ENCODE measurements around the gene NCAPH2.

Gene NCAPH2

GRCh38 chr22:50526108-50526833 is 18.2 kb downstream of the NCAPH2 start:
- Histone ChIP-seq H3K4me1 (ENCODE audit: control insufficient read depth, insufficient read depth, low read length) (no peaks in the 10 kb centered on the region; the same call in 1 of the 2 replicates), H3K4me3 (ENCODE audit: low read depth, low read length) (peak overlapping the region; percentile 79), H3K9me3 (ENCODE audit: control insufficient read depth, insufficient read depth, low read depth, low read length) (no peaks in the 10 kb centered on the region), H3K36me3 (ENCODE audit: control insufficient read depth in 2 of 2, insufficient read depth in 1 of 2, low read length in 2 of 2) (peaks cover 0 to 34% of the 10 kb centered on the region in 2 experiments; a peak in 1 of 3 replicates), H3K27ac (ENCODE audit: extremely low read depth, low read depth, low read length) (peak overlapping the region; percentile 90)
- POLR2A ChIA-PET = interaction anchor here (0.7 to 5.3 kb wide), 35 partner anchors 9 to 759 kb away, joined by 3 to 189 read pairs (median 5); partner anchors contain the start of genes ARSA, CHKB, CPT1B and HDAC10
- CTCF ChIA-PET = interaction anchor here (0.6 to 2.7 kb wide), 43 partner anchors 8 to 592 kb away, joined by 3 to 37 read pairs (median 5); partner anchors contain the start of genes KLHDC7B, LMF2, NCAPH2 and SYCE3
- no peak for TF ChIP-seq ZNF394 (tag by site-specific recombination; IDR thresholded peaks at IDR 0.05; ENCODE audit: borderline replicate concordance)
- TF ChIP-seq ZNF302 (tag by site-specific recombination; IDR thresholded peaks at IDR 0.05; ENCODE audit: low read depth) = no peak
- no peak for TF ChIP-seq TRIM28 (IDR thresholded peaks at IDR 0.05; ENCODE audit: borderline replicate concordance, low read length)
- no peak for TF ChIP-seq ZNF792 (tag by site-specific recombination; IDR thresholded peaks at IDR 0.05)
- TF ChIP-seq, protein P1, sequence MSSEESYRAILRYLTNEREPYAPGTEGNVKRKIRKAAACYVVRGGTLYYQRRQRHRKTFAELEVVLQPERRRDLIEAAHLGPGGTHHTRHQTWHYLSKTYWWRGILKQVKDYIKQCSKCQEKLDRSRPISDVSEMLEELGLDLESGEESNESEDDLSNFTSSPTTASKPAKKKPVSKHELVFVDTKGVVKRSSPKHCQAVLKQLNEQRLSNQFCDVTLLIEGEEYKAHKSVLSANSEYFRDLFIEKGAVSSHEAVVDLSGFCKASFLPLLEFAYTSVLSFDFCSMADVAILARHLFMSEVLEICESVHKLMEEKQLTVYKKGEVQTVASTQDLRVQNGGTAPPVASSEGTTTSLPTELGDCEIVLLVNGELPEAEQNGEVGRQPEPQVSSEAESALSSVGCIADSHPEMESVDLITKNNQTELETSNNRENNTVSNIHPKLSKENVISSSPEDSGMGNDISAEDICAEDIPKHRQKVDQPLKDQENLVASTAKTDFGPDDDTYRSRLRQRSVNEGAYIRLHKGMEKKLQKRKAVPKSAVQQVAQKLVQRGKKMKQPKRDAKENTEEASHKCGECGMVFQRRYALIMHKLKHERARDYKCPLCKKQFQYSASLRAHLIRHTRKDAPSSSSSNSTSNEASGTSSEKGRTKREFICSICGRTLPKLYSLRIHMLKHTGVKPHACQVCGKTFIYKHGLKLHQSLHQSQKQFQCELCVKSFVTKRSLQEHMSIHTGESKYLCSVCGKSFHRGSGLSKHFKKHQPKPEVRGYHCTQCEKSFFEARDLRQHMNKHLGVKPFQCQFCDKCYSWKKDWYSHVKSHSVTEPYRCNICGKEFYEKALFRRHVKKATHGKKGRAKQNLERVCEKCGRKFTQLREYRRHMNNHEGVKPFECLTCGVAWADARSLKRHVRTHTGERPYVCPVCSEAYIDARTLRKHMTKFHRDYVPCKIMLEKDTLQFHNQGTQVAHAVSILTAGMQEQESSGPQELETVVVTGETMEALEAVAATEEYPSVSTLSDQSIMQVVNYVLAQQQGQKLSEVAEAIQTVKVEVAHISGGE (tag by site-specific recombination; conservative IDR thresholded peaks at IDR 0.05; ENCODE audit: low read depth) = peak; percentile 68; the same call in 1 of the 2 replicates
- TF ChIP-seq ZNF600 (tag by site-specific recombination; IDR thresholded peaks at IDR 0.05) = no peak
- no peak for TF ChIP-seq RBAK (tag by site-specific recombination; IDR thresholded peaks at IDR 0.05)
- no peak for TF ChIP-seq TCF7L2 (IDR thresholded peaks at IDR 0.05; ENCODE audit: borderline replicate concordance, low read depth, low read length)
- peak; percentile 17; the same call in 1 of the 2 replicates for TF ChIP-seq KLF7 (tag by site-specific recombination; IDR thresholded peaks at IDR 0.05; ENCODE audit: borderline replicate concordance)
- TF ChIP-seq SALL2 (tag by site-specific recombination; IDR thresholded peaks at IDR 0.05; ENCODE audit: borderline replicate concordance) = no peak
- TF ChIP-seq, protein P2, sequence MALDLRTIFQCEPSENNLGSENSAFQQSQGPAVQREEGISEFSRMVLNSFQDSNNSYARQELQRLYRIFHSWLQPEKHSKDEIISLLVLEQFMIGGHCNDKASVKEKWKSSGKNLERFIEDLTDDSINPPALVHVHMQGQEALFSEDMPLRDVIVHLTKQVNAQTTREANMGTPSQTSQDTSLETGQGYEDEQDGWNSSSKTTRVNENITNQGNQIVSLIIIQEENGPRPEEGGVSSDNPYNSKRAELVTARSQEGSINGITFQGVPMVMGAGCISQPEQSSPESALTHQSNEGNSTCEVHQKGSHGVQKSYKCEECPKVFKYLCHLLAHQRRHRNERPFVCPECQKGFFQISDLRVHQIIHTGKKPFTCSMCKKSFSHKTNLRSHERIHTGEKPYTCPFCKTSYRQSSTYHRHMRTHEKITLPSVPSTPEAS (tag by site-specific recombination; IDR thresholded peaks at IDR 0.05) = no peak
- TF ChIP-seq ZNF2 (tag by site-specific recombination; IDR thresholded peaks at IDR 0.05) = no peak
- no peak for TF ChIP-seq ZNF423 (tag by site-specific recombination; IDR thresholded peaks at IDR 0.05)
- TF ChIP-seq ZNF544 (tag by site-specific recombination; IDR thresholded peaks at IDR 0.05) = no peak
- TF ChIP-seq ZNF76 (tag by site-specific recombination; IDR thresholded peaks at IDR 0.05; ENCODE audit: borderline replicate concordance, low read depth) = peak; percentile 9; the same call in 1 of the 2 replicates
- no peak; the same call in 1 of the 2 replicates for TF ChIP-seq ZNF335 (tag by site-specific recombination; conservative IDR thresholded peaks at IDR 0.05)
- no peak for TF ChIP-seq ZNF664 (tag by site-specific recombination; IDR thresholded peaks at IDR 0.05)
- no peak for TF ChIP-seq ZNF623 (tag by site-specific recombination; IDR thresholded peaks at IDR 0.05)
- no peak for TF ChIP-seq ZNF747 (tag by site-specific recombination; IDR thresholded peaks at IDR 0.05)
- TF ChIP-seq ZNF501 (tag by site-specific recombination; IDR thresholded peaks at IDR 0.05) = no peak
- no peak for TF ChIP-seq PRDM10 (tag by site-specific recombination; IDR thresholded peaks at IDR 0.05)
- no peak for TF ChIP-seq ZNF354C (tag by site-specific recombination; IDR thresholded peaks at IDR 0.05; ENCODE audit: borderline replicate concordance, low read depth)
- TF ChIP-seq, protein P3, sequence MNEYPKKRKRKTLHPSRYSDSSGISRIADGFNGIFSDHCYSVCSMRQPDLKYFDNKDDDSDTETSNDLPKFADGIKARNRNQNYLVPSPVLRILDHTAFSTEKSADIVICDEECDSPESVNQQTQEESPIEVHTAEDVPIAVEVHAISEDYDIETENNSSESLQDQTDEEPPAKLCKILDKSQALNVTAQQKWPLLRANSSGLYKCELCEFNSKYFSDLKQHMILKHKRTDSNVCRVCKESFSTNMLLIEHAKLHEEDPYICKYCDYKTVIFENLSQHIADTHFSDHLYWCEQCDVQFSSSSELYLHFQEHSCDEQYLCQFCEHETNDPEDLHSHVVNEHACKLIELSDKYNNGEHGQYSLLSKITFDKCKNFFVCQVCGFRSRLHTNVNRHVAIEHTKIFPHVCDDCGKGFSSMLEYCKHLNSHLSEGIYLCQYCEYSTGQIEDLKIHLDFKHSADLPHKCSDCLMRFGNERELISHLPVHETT (tag by site-specific recombination; IDR thresholded peaks at IDR 0.05) = no peak
- no peak for TF ChIP-seq SCRT1 (tag by site-specific recombination; IDR thresholded peaks at IDR 0.05; ENCODE audit: borderline replicate concordance)
- peak; percentile 56; the same call in 1 of the 2 replicates for TF ChIP-seq KLF16 (tag by site-specific recombination; IDR thresholded peaks at IDR 0.05)
